ENCODE measurements around the gene CPT1A. TPM values are rescaled to one million over a fixed set of nuclear protein-coding genes. Genes with fewer than 3 reads are reported as not detected.
A peak's percentile ranks its signal among the peaks of the same experiment; 100 is the strongest.

Gene CPT1A
- total and polyA plus RNA-seq, 5 experiments from 2014 or later, result 3.1 to 34.4 (median 4.7) TPM

DNA sequence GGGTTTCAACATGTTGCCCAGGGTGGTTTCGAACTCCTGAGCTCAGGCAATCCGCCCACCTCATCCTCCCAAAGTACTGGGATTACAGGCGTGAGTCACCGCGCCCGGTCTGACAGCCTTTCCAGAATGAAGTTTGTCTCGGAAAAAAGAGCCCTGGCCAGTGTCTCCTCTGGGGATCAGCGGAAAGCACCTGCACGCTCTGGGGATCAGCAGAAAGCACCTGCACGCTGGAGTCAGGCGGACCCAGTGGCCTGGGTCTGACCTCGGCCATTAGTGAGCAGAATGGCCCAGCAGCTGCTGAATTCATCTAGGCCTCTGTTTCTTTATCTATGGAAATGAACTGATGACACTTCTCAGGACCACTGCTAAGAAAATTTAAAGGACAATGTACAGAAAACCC, 79.9 kb downstream of the CPT1A start:
- no peaks in the 10 kb centered on the region for H3K27me3 Mint-ChIP-seq
- ATAC-seq (no peak), DNase-seq (no peak)
- peaks cover 5 to 81% (median 21%) of the 10 kb centered on the region in 3 donors for H3K36me3 Mint-ChIP-seq
- POLR2A ChIA-PET, result interaction anchor here (0.6 kb wide), 1 partner anchor 82 kb away, joined by 4 read pairs; no protein-coding TSS in a partner anchor
- no peak overlapping the region for H3K4me3 Mint-ChIP-seq
- no peaks in the 10 kb centered on the region for H3K9me3 Mint-ChIP-seq
- no peak overlapping the region for H3K27ac Mint-ChIP-seq
- peaks cover 0 to 3% (median 0%) of the 10 kb centered on the region in 4 donors for H3K4me1 Mint-ChIP-seq

DNA sequence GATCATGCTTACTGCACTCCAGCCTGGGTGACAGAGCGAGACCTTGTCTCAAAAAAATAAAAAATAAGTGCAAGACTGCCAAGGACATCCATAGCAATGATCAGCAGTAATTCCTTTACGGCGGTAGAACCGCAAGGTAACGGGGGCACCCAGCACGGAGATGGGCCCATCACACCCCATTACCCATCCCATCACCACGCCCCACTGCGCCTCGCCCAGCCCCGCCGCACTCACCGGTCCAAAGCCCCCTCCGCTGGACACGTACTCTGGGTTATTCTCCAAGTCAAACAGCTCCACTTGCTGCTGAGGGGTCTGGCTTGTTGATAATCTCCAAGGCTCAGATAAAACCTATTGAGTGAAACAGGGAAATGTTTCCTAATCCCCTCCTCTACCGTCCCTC, 81.7 kb downstream of the CPT1A start:
- peaks cover 5 to 80% (median 25%) of the 10 kb centered on the region in 3 donors for H3K36me3 Mint-ChIP-seq
- DNase-seq, result no peak
- no peak overlapping the region for H3K4me3 Mint-ChIP-seq
- peaks cover 0 to 2% (median 0%) of the 10 kb centered on the region in 4 donors for H3K4me1 Mint-ChIP-seq
- no peaks in the 10 kb centered on the region for H3K9me3 Mint-ChIP-seq
- ATAC-seq, result no peak
- H3K27ac Mint-ChIP-seq, result peak overlapping the region in 1 of 10 donors; percentile 59
- POLR2A ChIA-PET, result no interaction called here
- H3K27me3 Mint-ChIP-seq, result no peaks in the 10 kb centered on the region

- no peak overlapping the region for H3K27ac Mint-ChIP-seq
- no peak for ATAC-seq
- H3K4me3 Mint-ChIP-seq, result no peak overlapping the region
Measured at GRCh38 chr11:68757711-68758110, 84.0 kb downstream of the CPT1A start.

DNA sequence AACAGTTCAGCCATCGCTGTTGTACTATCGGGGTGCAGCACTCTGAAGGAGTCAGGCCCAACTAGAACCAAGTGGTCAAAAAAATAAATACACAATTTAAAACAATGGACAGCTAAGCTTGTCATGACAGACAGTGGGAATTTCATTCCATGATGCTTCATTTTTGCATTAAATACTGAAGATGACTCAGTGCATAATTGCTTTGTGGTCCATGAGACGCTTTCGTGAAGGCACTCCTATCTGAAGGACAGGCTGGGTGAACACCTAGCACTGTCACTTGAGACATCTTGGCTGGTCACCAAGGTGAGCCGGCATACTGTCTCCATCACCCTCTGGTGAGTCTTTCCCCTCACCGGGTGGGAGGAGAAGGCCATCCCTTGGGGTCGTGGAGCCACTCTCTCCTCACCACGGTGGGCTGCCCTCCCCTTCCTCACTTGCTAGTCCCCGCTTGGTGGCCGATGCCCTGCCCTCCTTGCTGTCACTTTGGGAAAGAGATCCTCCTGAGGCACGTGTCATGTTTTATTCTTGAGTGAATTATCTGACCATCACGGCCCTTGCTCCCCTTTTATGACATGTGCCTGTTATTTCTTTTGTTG, 85.4 kb downstream of the CPT1A start:
- ATAC-seq (no peak), DNase-seq (no peak)
- POLR2A ChIA-PET, result interaction anchor here (0.6 to 0.7 kb wide), 2 partner anchors 70 to 148 kb away, joined by 3 to 4 read pairs; no protein-coding TSS in a partner anchor
- Mint-ChIP-seq H3K27me3 (no peaks in the 10 kb centered on the region), H3K27ac (no peak overlapping the region), H3K4me3 (no peak overlapping the region), H3K4me1 (peaks cover 1 to 13% (median 7%) of the 10 kb centered on the region in 4 donors), H3K36me3 (peaks cover 2 to 54% (median 15%) of the 10 kb centered on the region in 3 donors), H3K9me3 (no peaks in the 10 kb centered on the region)

More at GRCh38 chr11:68757711-68758110, 84.0 kb downstream of the CPT1A start:
- Mint-ChIP-seq H3K27me3 (no peaks in the 10 kb centered on the region), H3K36me3 (peaks cover 5 to 68% (median 27%) of the 10 kb centered on the region in 3 donors), H3K9me3 (no peaks in the 10 kb centered on the region), H3K4me1 (peaks cover 0 to 2% (median under 1%) of the 10 kb centered on the region in 4 donors)
- POLR2A ChIA-PET, result interaction anchor here (0.6 kb wide), 3 partner anchors 76 to 233 kb away, joined by 3 to 4 read pairs (median 3); no protein-coding TSS in a partner anchor
- no peak for DNase-seq

GRCh38 chr11:68753300-68753699, 88.4 kb downstream of the CPT1A start:
- H3K36me3 Mint-ChIP-seq, result peaks cover 0 to 29% (median 12%) of the 10 kb centered on the region in 3 donors
- ATAC-seq (no peak), DNase-seq (no peak)
- no peaks in the 10 kb centered on the region for H3K27me3 Mint-ChIP-seq
- peak overlapping the region in 1 of 10 donors; percentile 38 for H3K27ac Mint-ChIP-seq
- H3K4me1 Mint-ChIP-seq, result peaks cover 1 to 19% (median 13%) of the 10 kb centered on the region in 4 donors
- POLR2A ChIA-PET, result no interaction called here
- H3K9me3 Mint-ChIP-seq, result no peaks in the 10 kb centered on the region
- H3K4me3 Mint-ChIP-seq, result peak overlapping the region in 4 of 10 donors; percentile 7 to 40 (median 23)

DNA sequence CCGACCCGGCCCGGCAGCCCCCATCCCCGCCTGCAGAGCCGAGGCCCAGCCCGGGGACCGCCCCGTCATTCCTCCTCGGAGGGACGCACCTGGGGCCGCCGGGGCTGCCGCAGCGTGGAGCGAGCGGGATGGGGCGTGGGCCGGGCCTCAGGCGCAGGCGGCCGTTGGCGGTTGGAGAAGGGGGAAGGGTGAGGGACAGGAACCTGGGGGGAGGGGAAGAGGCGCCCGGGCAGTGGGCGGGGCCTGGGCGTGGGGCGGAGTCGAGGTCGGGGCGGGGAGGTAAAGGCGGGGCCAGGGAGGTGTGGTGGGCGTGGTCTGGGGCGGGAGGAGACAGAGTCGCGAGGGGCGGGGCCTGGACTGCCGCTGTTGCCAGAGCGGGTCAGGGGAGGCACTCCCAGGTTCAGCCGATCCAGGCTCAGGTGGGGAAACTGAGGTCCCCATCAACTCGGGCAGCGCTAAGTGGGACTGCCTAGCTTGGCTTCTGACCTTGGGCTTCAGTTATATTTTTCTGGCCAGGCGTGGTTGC, 90.3 kb downstream of the CPT1A start, which contains the start of gene TESMIN:
Gene TESMIN, minus strand, starts transcription at position 190 of the 526 bp plus-strand sequence. CDS start 860 bp downstream, outside the sequence.
- H3K27me3 Mint-ChIP-seq, result no peaks in the 10 kb centered on the region
- peak within 1 kb of the TSS; percentile 70 to 90 (median 78) for H3K4me3 Mint-ChIP-seq
- no peaks in the 10 kb centered on the region for H3K9me3 Mint-ChIP-seq
- DNase-seq (peak; percentile 76 to 96 (median 87)), ATAC-seq (peak; percentile 88 to 90)
- H3K36me3 Mint-ChIP-seq, result peaks cover 0 to 12% (median 5%) of the 10 kb centered on the region in 3 donors
- POLR2A ChIA-PET, result no interaction called here
- H3K27ac Mint-ChIP-seq, result peak within 1 kb of the TSS in 6 of 10 donors; percentile 29 to 84 (median 57)
- peaks cover 1 to 19% (median 13%) of the 10 kb centered on the region in 4 donors for H3K4me1 Mint-ChIP-seq

DNA sequence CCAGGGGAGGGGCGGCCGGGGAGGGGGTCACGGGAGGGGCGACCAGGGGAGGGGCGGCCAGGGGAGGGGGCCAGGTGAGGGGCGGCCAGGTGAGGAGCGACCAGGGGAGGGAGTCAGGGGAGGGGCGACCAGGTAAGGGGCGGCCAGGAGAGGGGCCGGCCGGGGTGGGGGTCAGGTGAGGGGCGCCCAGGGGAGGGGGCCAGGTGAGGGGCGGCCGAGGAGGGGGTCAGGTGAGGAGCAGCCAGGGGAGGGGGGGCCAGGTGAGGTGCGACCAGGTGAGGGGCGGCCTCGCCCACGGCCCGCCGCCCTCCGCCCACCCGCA, 90.8 kb downstream of the CPT1A start:
- no peak overlapping the region for H3K27ac Mint-ChIP-seq
- POLR2A ChIA-PET, result no interaction called here
- ATAC-seq (no peak), DNase-seq (peak in 1 of 10 donors; percentile 65)
- H3K9me3 Mint-ChIP-seq, result no peaks in the 10 kb centered on the region
- no peaks in the 10 kb centered on the region for H3K27me3 Mint-ChIP-seq
- H3K36me3 Mint-ChIP-seq, result peaks cover 0 to 8% (median 4%) of the 10 kb centered on the region in 3 donors
- H3K4me3 Mint-ChIP-seq, result peak overlapping the region in 1 of 10 donors; percentile 76
- H3K4me1 Mint-ChIP-seq, result peaks cover 1 to 19% (median 13%) of the 10 kb centered on the region in 4 donors

DNA sequence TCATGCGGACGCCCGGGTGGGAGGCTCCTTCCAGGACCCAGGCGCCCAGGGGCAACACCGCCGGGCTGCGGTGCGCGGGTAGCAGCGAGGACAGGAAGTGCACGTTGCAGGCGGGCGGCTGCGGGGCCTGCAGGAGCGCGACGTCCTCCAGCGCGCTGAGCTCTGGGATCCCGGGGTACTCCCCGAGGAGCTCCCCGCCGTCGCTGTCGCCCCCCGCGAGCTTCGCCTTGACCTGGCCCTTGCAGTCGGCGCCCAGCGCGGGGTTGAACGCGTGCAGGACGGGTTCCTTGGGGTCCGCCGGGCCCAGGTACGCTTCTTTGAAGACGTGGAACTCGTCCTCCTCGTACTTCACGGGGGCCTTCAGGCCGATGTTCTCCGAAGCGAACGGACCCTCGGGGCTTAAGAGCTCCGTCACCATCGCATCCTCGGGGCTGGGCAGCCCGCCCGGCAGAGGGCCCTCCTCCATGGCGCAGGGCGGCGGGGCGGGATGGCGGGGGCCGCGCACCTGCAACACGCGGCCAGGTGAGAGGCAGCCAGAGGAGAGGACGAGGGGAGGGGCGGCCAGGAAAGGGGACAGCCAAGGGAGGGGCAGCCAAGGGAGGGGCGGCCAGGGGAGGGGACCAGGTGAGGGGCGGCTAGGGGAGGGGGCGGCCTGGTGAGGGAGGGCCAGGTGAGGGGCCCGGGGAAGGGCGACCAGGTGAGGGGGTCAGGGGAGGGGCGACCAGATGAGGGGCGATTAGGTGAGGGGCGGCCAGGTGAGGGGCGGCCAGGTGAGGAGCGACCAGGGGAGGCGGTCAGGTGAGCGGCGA, 91.3 kb downstream of the CPT1A start:
- H3K27ac Mint-ChIP-seq, result peak overlapping the region in 2 of 10 donors; percentile 44 to 72
- peaks cover 0 to 11% (median 4%) of the 10 kb centered on the region in 3 donors for H3K36me3 Mint-ChIP-seq

GRCh38 chr11:68749229-68750123, 92.2 kb downstream of the CPT1A start:
- Mint-ChIP-seq H3K27ac (peak overlapping the region in 7 of 10 donors; percentile 11 to 74 (median 44)), H3K4me3 (peak overlapping the region; percentile 38 to 87 (median 70)), H3K9me3 (no peaks in the 10 kb centered on the region), H3K36me3 (peaks cover 0 to 7% (median 0%) of the 10 kb centered on the region in 3 donors), H3K4me1 (peaks cover 1 to 19% (median 13%) of the 10 kb centered on the region in 4 donors), H3K27me3 (no peaks in the 10 kb centered on the region)
- ATAC-seq, result no peak
- POLR2A ChIA-PET, result interaction anchor here (0.5 to 0.6 kb wide), 2 partner anchors 85 to 644 kb away, joined by 4 to 5 read pairs; no protein-coding TSS in a partner anchor
- no peak for DNase-seq

More for the DNA sequence above, 91.3 kb downstream of the CPT1A start:
- POLR2A ChIA-PET, result interaction anchor here (0.5 to 0.6 kb wide), 2 partner anchors 84 to 645 kb away, joined by 4 to 5 read pairs; no protein-coding TSS in a partner anchor
- DNase-seq (peak in 7 of 10 donors; percentile 2 to 38 (median 29)), ATAC-seq (peak in 1 of 2 donors; percentile 45)
- no peaks in the 10 kb centered on the region for H3K27me3 Mint-ChIP-seq
- peak overlapping the region in 8 of 10 donors; percentile 48 to 87 (median 70) for H3K4me3 Mint-ChIP-seq
- no peaks in the 10 kb centered on the region for H3K9me3 Mint-ChIP-seq
- H3K4me1 Mint-ChIP-seq, result peaks cover 1 to 19% (median 13%) of the 10 kb centered on the region in 4 donors

- Mint-ChIP-seq H3K36me3 (peaks cover 0 to 7% (median 0%) of the 10 kb centered on the region in 3 donors), H3K27ac (peak overlapping the region in 2 of 10 donors; percentile 25 to 26), H3K4me1 (peaks cover 0 to 17% (median 13%) of the 10 kb centered on the region in 4 donors), H3K9me3 (no peaks in the 10 kb centered on the region), H3K4me3 (no peak overlapping the region), H3K27me3 (no peaks in the 10 kb centered on the region)
- POLR2A ChIA-PET, result no interaction called here
- DNase-seq, result no peak
- ATAC-seq, result no peak
Measured at GRCh38 chr11:68748061-68748460, 93.7 kb downstream of the CPT1A start.

DNA sequence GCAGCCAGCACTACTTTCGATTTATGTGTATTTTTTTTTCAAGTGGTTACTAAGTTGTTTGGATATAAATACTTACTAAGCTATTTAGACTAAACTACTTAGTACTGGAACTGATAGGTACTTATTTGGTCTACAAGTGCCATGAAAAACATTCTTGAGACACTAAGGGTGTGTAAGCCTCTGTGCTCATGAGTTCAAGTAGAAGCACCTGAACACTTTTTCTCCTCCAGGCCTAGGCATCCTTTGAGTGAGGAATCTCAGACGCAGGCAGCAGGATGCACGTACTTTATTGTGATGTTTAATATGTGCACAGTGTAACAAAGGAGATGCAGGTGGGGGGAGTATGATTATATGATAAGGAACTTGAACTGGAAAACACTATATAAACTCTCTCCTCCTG, 98.2 kb downstream of the CPT1A start:
- no peak for DNase-seq
- peak overlapping the region in 1 of 10 donors; percentile 34 for H3K27ac Mint-ChIP-seq
- H3K9me3 Mint-ChIP-seq, result no peaks in the 10 kb centered on the region
- H3K4me3 Mint-ChIP-seq, result no peak overlapping the region
- H3K27me3 Mint-ChIP-seq, result no peaks in the 10 kb centered on the region
- no peak for ATAC-seq
- POLR2A ChIA-PET, result no interaction called here
- H3K36me3 Mint-ChIP-seq, result peaks cover 0 to 9% (median 0%) of the 10 kb centered on the region in 3 donors
- no peaks in the 10 kb centered on the region for H3K4me1 Mint-ChIP-seq
